Endometrium (tissue), 2 donors: ENCODE measurements around the gene ASTE1.
"Not testable (repeated sequence)": the region's sequence is repeated elsewhere in the genome, so short reads cannot be mapped to it uniquely, and the experiment has no call there.

Experiments
- FAIRE-seq: peaks from 2 replicates; lab custom pipeline; 2012; peaks lifted over from hg19 to GRCh38; lab: Jason Lieb, UNC
- donor health status: control.
- donor health status: control.

Gene ASTE1

GRCh38 chr3:131009698-131010097 is 16.9 kb downstream of the ASTE1 start:
- no peak for FAIRE-seq

GRCh38 chr3:131008326-131008725 is 18.3 kb downstream of the ASTE1 start:
- FAIRE-seq = no peak

GRCh38 chr3:131007782-131008181 is 18.8 kb downstream of the ASTE1 start:
- FAIRE-seq = no peak

DNA sequence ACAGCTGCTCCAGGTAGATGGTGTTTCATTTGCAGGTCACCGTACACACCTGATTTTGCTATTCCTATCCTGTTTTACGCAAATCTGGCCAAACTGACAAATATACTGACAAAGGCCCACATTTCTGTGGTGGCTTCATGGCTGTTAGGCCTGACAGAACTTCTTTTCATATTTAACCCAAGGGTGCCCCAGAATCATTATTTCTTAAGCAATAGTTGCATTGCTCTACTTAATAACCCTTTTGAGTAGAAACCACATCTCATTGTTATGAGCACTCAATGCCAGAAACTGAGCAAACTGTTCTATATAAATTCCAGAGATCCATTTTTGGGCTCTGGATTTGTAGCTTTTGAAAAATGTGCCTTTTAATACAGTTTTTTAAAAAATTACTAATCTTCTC is 19.4 kb downstream of the ASTE1 start:
- FAIRE-seq = no peak

DNA sequence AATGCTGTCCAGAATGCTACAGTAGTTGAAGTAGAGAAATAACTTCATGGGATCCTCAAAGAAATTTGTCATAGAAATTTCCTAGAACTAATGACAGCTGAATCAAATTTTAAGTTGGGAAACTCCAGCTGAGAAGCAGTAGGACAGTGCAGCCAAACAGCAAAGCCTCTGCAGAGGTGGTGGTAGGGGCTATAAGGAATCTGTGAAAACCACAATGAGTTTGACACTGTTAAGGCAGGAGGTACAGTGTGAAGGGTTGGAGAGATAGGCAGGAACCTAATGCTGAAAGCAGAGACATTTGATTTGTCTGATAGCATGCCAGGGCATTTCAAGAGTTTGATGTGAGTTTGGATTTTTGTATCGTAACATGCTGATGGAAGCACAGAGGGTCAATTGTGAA is 22.0 kb downstream of the ASTE1 start:
- FAIRE-seq = no peak

DNA sequence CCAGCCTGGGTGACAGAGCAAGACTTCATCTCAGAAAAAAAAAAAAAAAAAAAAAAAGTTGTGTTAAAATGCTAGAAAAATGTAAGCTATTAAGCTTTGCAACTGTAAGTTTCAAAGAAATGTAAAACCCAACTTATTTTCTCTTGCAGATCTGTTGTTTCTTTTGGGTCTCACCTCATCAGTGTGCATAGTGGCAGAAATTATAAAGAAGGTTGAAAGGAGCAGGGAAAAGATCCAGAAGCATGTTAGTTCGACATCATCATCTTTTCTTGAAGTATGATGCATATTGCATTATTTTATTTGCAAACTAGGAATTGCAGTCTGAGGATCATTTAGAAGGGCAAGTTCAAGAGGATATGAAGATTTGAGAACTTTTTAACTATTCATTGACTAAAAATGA is 25.6 kb downstream of the ASTE1 start:
- no peak for FAIRE-seq

GRCh38 chr3:130997289-130997688 is 29.3 kb downstream of the ASTE1 start:
- no peak for FAIRE-seq

GRCh38 chr3:130992344-130992743 is 34.3 kb downstream of the ASTE1 start:
- FAIRE-seq = no peak

GRCh38 chr3:130991126-130991525 is 35.5 kb downstream of the ASTE1 start:
- FAIRE-seq = no peak

GRCh38 chr3:130990282-130990681 is 36.3 kb downstream of the ASTE1 start:
- no peak for FAIRE-seq

GRCh38 chr3:130981469-130981868 is 45.2 kb downstream of the ASTE1 start:
- FAIRE-seq = no peak

DNA sequence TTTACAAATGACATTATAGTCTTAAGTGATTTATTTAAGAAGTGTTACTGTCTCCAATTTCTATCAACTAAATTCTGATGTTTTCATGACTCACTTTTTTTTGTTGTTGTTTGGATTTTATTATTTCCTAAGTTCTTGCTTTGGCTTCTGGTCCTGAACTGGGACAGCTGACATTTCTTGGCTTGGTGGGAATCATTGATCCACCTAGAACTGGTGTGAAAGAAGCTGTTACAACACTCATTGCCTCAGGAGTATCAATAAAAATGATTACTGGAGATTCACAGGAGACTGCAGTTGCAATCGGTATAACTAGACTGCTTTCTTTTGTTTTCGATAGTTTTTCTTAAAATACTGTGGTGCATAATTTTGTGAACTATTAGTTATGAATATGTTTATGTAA is 47.5 kb downstream of the ASTE1 start:
- FAIRE-seq = no peak

DNA sequence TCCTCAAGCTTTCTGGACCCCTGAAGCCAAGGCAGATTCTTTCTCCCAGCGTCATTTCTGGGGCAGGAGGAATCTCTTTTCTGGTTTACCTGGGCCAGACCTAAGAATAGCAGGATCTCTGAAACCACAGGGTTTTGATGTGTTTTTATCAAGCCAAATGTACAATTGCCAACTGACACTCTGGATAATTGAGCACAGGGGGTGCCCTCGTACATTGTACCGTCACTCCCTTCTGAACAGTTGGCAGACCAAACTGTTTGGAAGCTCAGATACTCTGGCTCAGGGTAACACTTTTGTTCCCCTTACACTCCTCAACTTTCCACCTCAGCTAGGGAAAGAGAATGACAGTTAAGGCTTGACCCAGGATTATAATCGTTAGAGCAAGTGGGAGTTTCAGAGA is 49.9 kb downstream of the ASTE1 start:
- FAIRE-seq = no peak

DNA sequence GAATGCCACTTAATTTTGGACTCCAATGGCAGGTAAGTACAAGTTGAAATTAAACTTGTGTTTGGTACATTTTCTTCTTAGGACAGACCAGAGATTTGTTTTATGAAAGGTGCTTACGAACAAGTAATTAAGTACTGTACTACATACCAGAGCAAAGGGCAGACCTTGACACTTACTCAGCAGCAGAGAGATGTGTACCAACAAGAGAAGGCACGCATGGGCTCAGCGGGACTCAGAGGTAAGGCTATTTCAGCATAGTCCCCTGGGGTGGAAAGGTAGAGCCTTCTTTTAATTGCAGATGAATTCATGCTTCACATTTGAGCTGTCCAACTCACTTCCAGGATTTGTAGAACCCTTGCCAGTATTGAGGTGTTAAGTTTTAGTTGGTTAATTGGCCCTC is 51.4 kb downstream of the ASTE1 start:
- FAIRE-seq = no peak

DNA sequence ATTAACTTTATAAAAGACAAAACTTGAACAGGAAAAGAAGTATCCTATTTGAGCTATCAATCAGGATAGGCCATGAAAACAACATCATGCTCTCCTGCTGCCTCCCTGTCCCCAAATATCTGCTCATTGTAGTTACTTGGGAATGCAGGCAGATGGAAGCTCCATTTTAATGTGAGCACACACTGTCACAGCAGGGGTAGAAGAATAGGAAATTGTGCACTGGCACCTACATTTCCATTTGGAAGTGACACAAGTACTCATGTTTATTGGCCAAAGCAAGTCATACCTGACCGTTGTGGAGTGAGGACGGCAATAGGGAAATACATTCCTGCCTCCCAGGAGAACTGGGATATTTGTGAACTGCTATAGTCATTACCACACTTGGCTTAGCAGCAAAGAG is 52.4 kb downstream of the ASTE1 start:
- no peak for FAIRE-seq

DNA sequence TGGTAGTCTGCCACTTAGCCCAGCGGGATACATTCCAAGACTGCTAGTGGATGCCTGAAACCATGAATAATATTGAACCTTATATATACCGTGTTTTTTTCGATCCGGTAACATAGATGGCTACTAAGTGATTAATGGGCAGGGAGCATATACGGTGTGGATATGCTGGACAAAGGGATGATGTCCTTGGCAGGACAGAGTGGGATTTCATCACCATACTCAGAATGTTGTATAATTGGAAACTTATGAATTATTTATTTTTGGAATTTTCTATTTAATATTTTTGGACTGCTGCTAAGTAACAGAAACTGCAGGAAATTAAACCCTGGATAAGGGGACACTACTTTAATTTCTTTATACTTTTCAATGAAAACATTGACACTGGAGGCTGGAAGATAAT is 53.2 kb downstream of the ASTE1 start:
- FAIRE-seq = no peak

- not testable (repeated sequence) for FAIRE-seq
Measured at GRCh38 chr3:130972592-130972991, 54.0 kb downstream of the ASTE1 start.

- FAIRE-seq = no peak
Measured at GRCh38 chr3:130971208-130971607, 55.4 kb downstream of the ASTE1 start.

DNA sequence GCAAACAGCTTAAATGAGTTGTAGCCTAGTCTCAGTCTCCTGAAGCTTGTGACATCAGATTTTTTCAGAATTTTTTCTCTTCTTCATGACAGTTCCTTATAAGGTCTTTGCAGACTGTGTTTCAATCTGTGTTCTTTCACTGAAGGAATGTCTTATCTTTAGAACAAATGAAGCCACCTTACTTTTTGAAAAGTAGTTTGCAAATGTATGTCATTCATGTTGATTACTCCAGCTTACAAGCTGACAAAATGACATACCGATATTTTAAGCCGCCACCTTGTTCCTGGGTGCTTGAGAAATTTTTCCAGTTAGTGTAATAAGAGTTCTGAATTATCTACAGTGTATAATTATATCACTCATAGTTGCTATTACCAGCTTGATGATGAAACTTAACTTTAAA is 57.0 kb downstream of the ASTE1 start:
- FAIRE-seq = no peak

DNA sequence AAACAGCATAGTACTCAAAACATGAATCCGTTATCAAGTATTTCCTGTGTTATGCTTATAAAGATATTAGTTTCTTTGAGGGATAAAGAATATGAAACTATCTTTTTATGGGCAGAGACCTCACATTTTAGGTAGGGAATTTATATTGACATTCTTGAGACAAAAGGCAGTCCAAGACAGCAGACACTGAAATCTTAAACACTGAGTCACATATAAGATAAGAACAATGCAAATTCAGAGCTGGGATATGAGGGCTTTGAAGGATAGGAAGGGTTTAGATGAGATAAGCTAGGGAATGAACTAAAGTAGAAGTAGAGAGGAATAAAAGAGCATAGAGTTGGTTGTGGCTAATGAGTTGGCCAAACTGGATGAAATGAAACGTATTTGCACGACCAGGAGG is 58.4 kb downstream of the ASTE1 start:
- FAIRE-seq = no peak

DNA sequence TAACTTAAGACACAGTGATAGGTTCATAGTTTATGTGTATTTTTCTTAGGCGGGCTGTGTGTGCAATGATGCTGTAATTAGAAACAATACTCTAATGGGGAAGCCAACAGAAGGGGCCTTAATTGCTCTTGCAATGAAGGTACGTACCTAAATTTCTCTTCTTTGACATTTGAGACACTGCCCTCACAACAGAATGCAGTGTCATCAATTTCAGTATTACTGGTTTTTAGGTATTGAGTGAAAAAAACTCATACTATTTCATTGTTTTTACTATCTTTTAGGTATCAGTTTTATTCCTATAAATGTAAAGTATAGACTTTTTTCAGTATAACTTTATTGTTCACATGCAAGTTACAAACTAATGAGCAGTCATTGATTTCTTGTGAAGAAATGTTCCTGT is 59.3 kb downstream of the ASTE1 start:
- FAIRE-seq = no peak

DNA sequence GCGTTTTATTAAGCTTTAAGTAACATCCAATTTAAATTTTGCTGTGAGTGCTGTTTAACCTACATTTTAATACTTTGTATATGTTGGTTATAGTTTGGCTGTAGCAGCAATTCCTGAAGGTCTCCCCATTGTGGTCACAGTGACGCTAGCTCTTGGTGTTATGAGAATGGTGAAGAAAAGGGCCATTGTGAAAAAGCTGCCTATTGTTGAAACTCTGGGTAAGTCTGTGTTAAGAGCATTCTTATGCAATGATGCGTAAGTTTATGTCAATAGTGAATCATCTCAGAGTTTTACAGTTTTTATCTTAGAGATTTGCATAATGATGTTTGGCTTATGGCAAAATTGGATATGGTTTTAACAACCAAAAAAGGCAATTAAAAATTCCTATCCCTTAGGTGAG is 62.7 kb downstream of the ASTE1 start:
- no peak for FAIRE-seq
